Progenitor cell of endocrine pancreas (in vitro differentiated cells): ENCODE results near the gene UROC1. TPM values are rescaled to one million over a fixed set of nuclear protein-coding genes. Genes with fewer than 3 reads are reported as not detected.
A peak's percentile ranks its signal among the peaks of the same experiment; 100 is the strongest.

Experiments used
- DNase-seq: peaks from one replicate; pipeline ENCODE4 v3.0.0; 2021; ENCODE audit warnings: low spot score; ENCODE audit not compliant: unreplicated experiment
- H3K27ac Mint-ChIP-seq: 2 replicates; pipeline ENCODE4 v1.8.0; 2021; ENCODE audit warnings: mild to moderate bottlenecking, moderate library complexity, mixed read lengths
- H3K27me3 Mint-ChIP-seq: 2 replicates; pipeline ENCODE4 v1.8.0; 2021; ENCODE audit warnings: mixed read lengths
- H3K36me3 Mint-ChIP-seq: 2 replicates; pipeline ENCODE4 v1.8.0; 2022; ENCODE audit warnings: mixed read lengths; ENCODE audit not compliant: insufficient read depth
- H3K4me1 Mint-ChIP-seq: 2 replicates; pipeline ENCODE4 v1.8.0; 2021; ENCODE audit warnings: low read depth, mixed read lengths
- H3K4me3 Mint-ChIP-seq: 2 replicates; pipeline ENCODE4 v1.8.0; 2021; ENCODE audit warnings: low read depth, mild to moderate bottlenecking, moderate library complexity, mixed read lengths
- H3K9me3 Mint-ChIP-seq: 2 replicates; pipeline ENCODE4 v1.8.0; 2021; ENCODE audit warnings: low read depth, mixed read lengths
- total RNA-seq: library from RNA; stranded (reverse); gene quantifications from 2 replicates; pipeline ENCODE4 v1.2.1, GENCODE V29; 2021
- TF ChIP-seq, protein P1 (sequence below): fragments of 200-600 bp; sonication (generic); IDR thresholded peaks from one replicate; pipeline ENCODE4 v1.5.0; 2021; ENCODE audit warnings: antibody characterized with exemption, mild to moderate bottlenecking; ENCODE audit not compliant: unreplicated experiment

Gene UROC1
- total RNA-seq, 1 donor from 2014 or later, result not detected

DNA sequence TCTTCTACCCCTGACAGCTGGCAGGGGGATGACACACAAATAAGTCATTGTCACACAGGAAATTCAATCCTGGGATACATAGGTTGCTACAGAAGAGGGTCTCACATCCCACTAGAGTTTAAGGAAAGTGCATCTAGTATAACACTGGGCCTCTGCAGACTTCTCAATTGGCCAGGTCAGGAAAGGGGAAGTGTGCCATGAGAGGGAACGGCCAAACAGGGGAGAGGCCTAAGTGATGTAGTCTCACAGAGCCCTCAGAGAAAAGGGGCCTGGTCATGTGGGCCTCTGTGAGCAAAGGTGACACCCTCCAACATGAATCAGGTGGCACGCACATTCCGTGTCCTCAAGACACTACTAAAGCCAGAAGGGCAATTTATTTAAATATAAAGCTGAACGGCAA, 53.1 kb downstream of the UROC1 start:
- no peaks in the 10 kb centered on the region for H3K27me3 Mint-ChIP-seq
- DNase-seq, result no peak
- no peaks in the 10 kb centered on the region for H3K9me3 Mint-ChIP-seq
- no peaks in the 10 kb centered on the region for H3K4me1 Mint-ChIP-seq
- TF ChIP-seq, protein P1, sequence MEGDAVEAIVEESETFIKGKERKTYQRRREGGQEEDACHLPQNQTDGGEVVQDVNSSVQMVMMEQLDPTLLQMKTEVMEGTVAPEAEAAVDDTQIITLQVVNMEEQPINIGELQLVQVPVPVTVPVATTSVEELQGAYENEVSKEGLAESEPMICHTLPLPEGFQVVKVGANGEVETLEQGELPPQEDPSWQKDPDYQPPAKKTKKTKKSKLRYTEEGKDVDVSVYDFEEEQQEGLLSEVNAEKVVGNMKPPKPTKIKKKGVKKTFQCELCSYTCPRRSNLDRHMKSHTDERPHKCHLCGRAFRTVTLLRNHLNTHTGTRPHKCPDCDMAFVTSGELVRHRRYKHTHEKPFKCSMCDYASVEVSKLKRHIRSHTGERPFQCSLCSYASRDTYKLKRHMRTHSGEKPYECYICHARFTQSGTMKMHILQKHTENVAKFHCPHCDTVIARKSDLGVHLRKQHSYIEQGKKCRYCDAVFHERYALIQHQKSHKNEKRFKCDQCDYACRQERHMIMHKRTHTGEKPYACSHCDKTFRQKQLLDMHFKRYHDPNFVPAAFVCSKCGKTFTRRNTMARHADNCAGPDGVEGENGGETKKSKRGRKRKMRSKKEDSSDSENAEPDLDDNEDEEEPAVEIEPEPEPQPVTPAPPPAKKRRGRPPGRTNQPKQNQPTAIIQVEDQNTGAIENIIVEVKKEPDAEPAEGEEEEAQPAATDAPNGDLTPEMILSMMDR, result no peak
- H3K36me3 Mint-ChIP-seq, result peaks cover 32% of the 10 kb centered on the region
- peak overlapping the region; percentile 83 for H3K27ac Mint-ChIP-seq
- H3K4me3 Mint-ChIP-seq, result no peak overlapping the region

DNA sequence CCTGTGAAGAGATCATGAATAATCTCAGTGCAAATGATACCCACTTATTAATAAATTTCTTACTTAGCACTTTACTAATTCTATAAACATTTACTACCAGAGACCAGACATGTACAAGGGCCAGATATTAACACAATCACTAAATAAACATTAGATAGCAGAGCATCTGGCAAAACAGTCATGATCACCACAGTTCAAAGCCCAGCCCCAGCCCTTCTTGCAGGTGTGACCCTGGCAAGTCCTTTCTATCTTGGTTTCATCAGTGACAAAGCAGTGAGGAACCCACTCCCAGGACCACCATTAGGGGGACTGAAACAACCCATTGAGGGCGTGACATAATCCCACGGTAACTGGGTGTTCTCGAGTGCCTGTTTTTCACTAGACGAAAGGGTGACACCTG, 53.5 kb downstream of the UROC1 start:
- H3K4me3 Mint-ChIP-seq, result no peak overlapping the region
- H3K36me3 Mint-ChIP-seq, result peaks cover 28% of the 10 kb centered on the region
- H3K27me3 Mint-ChIP-seq, result no peaks in the 10 kb centered on the region
- H3K9me3 Mint-ChIP-seq, result no peaks in the 10 kb centered on the region
- peak overlapping the region; percentile 83 for H3K27ac Mint-ChIP-seq
- TF ChIP-seq, protein P1, result no peak
- DNase-seq, result no peak
- H3K4me1 Mint-ChIP-seq, result no peaks in the 10 kb centered on the region

DNA sequence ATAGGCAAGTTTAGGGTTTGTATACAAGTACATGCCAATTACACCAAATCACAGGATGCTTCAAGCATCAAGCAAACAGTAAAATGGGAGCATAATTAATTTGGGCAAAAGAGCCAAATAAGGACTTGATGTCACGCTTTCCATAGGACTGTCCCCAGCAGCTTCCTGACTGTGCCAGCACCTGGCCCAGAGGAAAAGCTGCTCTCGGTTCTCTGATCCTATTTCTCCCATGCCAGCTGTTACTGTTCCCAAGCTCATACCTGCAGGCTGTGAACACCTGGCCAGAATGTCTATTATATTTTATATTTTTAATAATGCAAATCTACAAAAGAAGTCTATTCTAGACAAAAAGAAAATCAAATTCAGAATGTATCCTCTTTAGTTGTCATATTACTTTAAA, 54.1 kb downstream of the UROC1 start:
- DNase-seq, result no peak
- TF ChIP-seq, protein P1, result no peak
- H3K36me3 Mint-ChIP-seq, result peaks cover 26% of the 10 kb centered on the region
- H3K27me3 Mint-ChIP-seq, result no peaks in the 10 kb centered on the region
- H3K27ac Mint-ChIP-seq, result no peak overlapping the region
- no peaks in the 10 kb centered on the region for H3K4me1 Mint-ChIP-seq
- H3K4me3 Mint-ChIP-seq, result no peak overlapping the region
- H3K9me3 Mint-ChIP-seq, result no peaks in the 10 kb centered on the region

DNA sequence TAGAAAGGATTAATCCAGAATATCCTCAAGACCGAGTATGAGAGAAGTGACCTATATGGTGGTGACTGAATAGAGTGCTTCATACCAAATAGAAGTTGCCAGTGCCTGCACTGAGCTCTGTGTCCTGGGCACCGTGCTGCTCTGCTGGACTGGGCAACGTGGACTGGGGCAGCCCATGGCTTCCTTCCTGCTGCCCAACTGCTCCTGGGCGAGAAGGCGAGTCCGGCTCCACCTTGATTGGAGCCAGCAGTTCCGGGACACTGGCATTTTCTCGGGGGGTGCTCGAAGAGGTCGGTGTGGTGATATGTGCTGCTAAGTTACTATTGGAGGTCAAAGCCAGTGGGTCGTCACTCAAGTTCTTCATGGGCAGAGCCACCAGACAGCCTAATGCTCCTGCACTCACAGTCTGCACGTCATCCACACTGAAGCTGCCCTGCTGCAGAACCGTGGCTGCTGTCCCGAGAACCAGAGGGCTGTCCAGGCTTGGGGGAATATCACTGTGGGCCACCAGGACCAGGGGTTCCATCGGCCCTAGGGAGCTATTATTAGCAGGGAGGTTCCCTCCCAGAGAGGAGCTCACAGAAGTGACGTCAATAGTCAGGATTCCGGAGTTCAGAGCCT, 56.0 kb downstream of the UROC1 start:
- no peaks in the 10 kb centered on the region for H3K4me1 Mint-ChIP-seq
- H3K27ac Mint-ChIP-seq, result no peak overlapping the region
- TF ChIP-seq, protein P1, result no peak
- no peak overlapping the region for H3K4me3 Mint-ChIP-seq
- DNase-seq, result no peak
- H3K36me3 Mint-ChIP-seq, result peaks cover 31% of the 10 kb centered on the region
- no peaks in the 10 kb centered on the region for H3K9me3 Mint-ChIP-seq
- H3K27me3 Mint-ChIP-seq, result no peaks in the 10 kb centered on the region

DNA sequence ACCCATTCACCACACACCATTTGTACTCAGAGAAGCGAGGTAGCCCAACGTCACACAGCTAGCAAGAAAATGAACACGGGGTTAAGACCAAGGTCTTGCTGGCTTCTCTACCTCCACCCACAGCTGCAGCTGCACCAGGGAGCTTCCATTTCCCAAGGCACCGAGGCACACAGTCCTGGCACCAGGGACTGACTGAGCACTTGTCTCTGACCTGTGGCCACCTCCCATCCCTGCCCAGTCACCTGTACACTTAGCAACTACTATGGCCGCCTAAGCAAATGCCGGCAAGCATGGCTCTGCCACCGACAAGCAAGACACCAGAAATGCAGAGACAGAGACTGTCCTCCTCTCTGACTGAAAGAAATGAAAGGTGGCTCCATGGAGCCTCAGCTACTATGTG, 57.2 kb downstream of the UROC1 start:
- Mint-ChIP-seq H3K9me3 (no peaks in the 10 kb centered on the region), H3K4me3 (no peak overlapping the region), H3K27ac (no peak overlapping the region), H3K27me3 (no peaks in the 10 kb centered on the region), H3K36me3 (peaks cover 26% of the 10 kb centered on the region), H3K4me1 (no peaks in the 10 kb centered on the region)
- TF ChIP-seq, protein P1, result no peak
- no peak for DNase-seq
